Testis (tissue), 3 donors: Measurements from ENCODE around the gene TOMM7. TPM values are rescaled to one million over a fixed set of nuclear protein-coding genes. Genes with fewer than 3 reads are reported as not detected.
"Not testable (repeated sequence)": the region's sequence is repeated elsewhere in the genome, so short reads cannot be mapped to it uniquely, and the experiment has no call there.

Experiments
- DNase-seq: peaks from one replicate; pipeline ENCODE4 v3.0.0-alpha.2; 2019
- H3K27ac ChIP-seq, 2 donors: fragments of 200-600 bp; sonication (generic); one replicate each; pipeline ENCODE4 v1.5.1; 2019
- H3K27me3 ChIP-seq: fragments of 200-600 bp; sonication (generic); one replicate; pipeline ENCODE4 v1.5.1; 2019
- H3K36me3 ChIP-seq: fragments of 200-600 bp; sonication (generic); one replicate; pipeline ENCODE4 v1.5.1; 2017; ENCODE audit warnings: low read depth; ENCODE audit errors: missing control alignments
- H3K4me1 ChIP-seq: fragments of 200-600 bp; sonication (generic); one replicate; pipeline ENCODE4 v1.5.1; 2019
- H3K4me3 ChIP-seq, 2 donors: fragments of 200-600 bp; sonication (generic); one replicate each; pipeline ENCODE4 v1.5.1; 2017 to 2019
- H3K9me3 ChIP-seq: fragments of 200-600 bp; sonication (generic); one replicate; pipeline ENCODE4 v1.5.1; 2017
- POLR2A ChIP-seq: fragments of 450-650 bp; IDR thresholded peaks from one replicate; pipeline ENCODE4 v1.6.1; 2017; ENCODE audit warnings: antibody characterized with exemption, mild to moderate bottlenecking, moderate library complexity
- WGBS, 2 donors: methylation state at CpG; one replicate each; pipeline ENCODE4 v1.1.5; 2018; 5-methylcytosine and 5-hydroxymethylcytosine counted together
- intact Hi-C: fragments of 100-400 bp; cut with DNase I; formaldehyde crosslinking; loops from one replicate; pipeline ENCODE4 v1.15.1; 2023; ENCODE audit warnings: low total_unique reads
- polyA plus RNA-seq: library from polyadenylated mRNA; stranded (reverse); fragments of 350-450 nt; fragmentation: Illumina TruSeq; extraction: RNeasy Lipid Tissue Mini Kit (QIAGEN cat#74804); gene quantifications from one replicate; pipeline ENCODE4 v1.2.3, GENCODE V29; 2014; ENCODE audit warnings: low read depth, low replicate concordance; ENCODE audit not compliant: insufficient read depth
- total RNA-seq, 2 donors: library from RNA; depleted of rRNA; stranded (reverse); fragments of >200 nt; gene quantifications; one replicate each; pipeline ENCODE4 v1.2.3, GENCODE V29; 2016
- TF ChIP-seq, protein P1 (sequence below), 3 experiments: fragments of 450-650 bp in 2 of 3; fragments of 200-600 bp in 1 of 3; sonication (generic) in 1 of 3; IDR thresholded peaks; one replicate each; pipeline ENCODE4 v1.5.1; 2016 to 2019; ENCODE audit warnings: antibody characterized with exemption in 3 of 3, mild to moderate bottlenecking in 2 of 3, moderate library complexity in 1 of 3

Gene TOMM7
- total and polyA plus RNA-seq, 3 donors from 2014 or later: 87.7 to 499 (median 141) TPM

DNA sequence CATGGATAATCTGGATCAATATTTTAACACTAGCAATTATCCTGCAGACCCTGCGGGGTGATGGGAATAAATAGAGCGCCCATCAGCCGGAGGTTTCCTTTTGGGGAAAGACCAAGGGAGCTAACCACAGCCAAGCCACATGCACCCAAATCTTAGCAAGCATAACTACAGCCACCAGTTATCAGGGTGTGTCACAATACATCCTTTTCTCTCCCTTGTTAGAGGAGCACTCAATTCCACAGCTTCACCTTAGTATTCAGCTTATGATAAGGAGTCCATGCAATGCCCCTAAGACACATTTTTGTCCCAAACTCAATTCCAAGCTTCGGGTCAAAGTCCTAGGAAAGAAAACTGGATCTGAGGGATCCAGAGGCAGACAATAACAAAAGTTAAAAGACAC is 15.9 kb downstream of the TOMM7 start:
- Histone ChIP-seq H3K9me3 (no peaks in the 10 kb centered on the region), H3K4me1 (no peaks in the 10 kb centered on the region), H3K4me3 (no peak overlapping the region), H3K27ac (no peak overlapping the region), H3K36me3 (no peaks in the 10 kb centered on the region), H3K27me3 (no peaks in the 10 kb centered on the region)
- TF ChIP-seq POLR2A: no peak
- TF ChIP-seq, protein P1, sequence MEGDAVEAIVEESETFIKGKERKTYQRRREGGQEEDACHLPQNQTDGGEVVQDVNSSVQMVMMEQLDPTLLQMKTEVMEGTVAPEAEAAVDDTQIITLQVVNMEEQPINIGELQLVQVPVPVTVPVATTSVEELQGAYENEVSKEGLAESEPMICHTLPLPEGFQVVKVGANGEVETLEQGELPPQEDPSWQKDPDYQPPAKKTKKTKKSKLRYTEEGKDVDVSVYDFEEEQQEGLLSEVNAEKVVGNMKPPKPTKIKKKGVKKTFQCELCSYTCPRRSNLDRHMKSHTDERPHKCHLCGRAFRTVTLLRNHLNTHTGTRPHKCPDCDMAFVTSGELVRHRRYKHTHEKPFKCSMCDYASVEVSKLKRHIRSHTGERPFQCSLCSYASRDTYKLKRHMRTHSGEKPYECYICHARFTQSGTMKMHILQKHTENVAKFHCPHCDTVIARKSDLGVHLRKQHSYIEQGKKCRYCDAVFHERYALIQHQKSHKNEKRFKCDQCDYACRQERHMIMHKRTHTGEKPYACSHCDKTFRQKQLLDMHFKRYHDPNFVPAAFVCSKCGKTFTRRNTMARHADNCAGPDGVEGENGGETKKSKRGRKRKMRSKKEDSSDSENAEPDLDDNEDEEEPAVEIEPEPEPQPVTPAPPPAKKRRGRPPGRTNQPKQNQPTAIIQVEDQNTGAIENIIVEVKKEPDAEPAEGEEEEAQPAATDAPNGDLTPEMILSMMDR (IDR thresholded peaks at IDR 0.05): no peak
- DNase-seq: no peak
- 91 to 94% methylated on average over 4 of the region's 4 CpGs for WGBS, 2 donors
- intact Hi-C loops: no loop called here

DNA sequence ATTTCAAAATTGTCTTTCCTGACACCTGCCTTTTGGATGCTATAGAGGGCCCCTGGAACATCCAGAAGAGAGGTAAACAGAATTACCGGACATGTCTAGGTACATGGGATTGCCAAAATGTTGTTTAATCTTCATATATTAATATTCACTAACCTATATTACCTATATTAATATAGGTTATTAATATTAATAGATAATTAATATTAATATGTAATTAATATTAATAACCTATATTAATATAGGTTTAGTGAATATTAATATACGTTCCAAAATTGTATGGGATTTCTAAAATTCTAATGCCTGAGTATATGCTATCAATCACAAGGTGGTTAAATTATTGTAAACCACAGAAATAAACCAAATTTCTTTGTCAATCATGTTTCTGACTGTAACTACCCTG is 17.4 kb downstream of the TOMM7 start:
- Histone ChIP-seq H3K4me3 (no peak overlapping the region), H3K4me1 (no peaks in the 10 kb centered on the region), H3K9me3 (no peaks in the 10 kb centered on the region), H3K27me3 (no peaks in the 10 kb centered on the region), H3K27ac (no peak overlapping the region), H3K36me3 (no peaks in the 10 kb centered on the region)
- TF ChIP-seq POLR2A: no peak
- TF ChIP-seq, protein P1 (IDR thresholded peaks at IDR 0.05): no peak
- intact Hi-C loops: no loop called here
- 88 to 89% methylated on average over 2 of the region's 2 CpGs for WGBS, 2 donors
- DNase-seq: no peak

DNA sequence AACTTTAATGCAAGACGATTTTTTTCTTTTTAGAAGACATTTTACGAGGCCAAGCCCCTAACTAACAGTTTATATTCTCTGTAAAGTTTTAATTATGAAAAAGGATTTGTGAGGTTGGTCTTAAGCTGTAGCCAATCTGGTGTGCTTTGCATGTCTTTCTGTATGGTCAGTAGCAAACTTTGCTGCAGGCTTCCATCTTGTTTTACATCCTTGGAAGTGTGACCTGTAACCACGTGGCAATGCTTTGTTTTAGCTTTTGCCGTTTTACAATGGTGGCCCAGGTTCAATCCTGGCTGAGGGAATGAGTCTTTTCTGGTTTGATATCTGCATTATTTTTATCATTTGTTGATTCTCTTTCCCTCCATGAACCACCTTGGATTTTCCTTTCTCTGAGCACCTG is 19.8 kb downstream of the TOMM7 start:
- H3K4me3 ChIP-seq, H3K27ac ChIP-seq, H3K27me3 ChIP-seq, H3K36me3 ChIP-seq, intact Hi-C loops, DNase-seq, H3K9me3 ChIP-seq, H3K4me1 ChIP-seq: not testable (repeated sequence)
- WGBS, 2 donors: 74 to 84% methylated on average over 4 of the region's 4 CpGs

DNA sequence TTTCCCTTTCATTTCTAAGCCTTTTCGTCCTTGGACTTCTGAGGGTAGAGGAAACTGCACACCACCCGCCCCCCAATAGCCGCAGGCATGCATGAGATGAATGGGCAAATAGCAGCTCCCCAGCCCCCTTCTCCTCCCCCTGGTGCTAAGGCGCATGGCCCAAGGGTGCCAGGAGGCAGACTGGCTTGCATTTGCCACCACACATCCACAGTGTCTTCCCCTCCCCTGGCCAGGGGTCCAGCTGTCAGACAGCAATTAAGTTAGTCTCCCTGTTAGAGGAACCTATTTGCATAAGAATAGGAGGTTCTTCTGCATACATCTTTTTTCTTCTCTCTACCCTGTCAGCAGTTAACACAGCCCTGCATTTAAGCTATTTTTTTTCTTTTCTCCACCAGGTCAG is 20.2 kb downstream of the TOMM7 start:
- H3K36me3 ChIP-seq: no peaks in the 10 kb centered on the region
- intact Hi-C loops: no loop called here
- H3K27ac ChIP-seq: no peak overlapping the region
- no peaks in the 10 kb centered on the region for H3K4me1 ChIP-seq
- no peak overlapping the region for H3K4me3 ChIP-seq
- whole genome bisulfite sequencing, 2 donors: 93% methylated on average over 4 of the region's 4 CpGs
- H3K27me3 ChIP-seq: no peaks in the 10 kb centered on the region
- H3K9me3 ChIP-seq: no peaks in the 10 kb centered on the region
- no peak for DNase-seq
- TF ChIP-seq POLR2A: no peak
- TF ChIP-seq, protein P1 (IDR thresholded peaks at IDR 0.05): no peak

DNA sequence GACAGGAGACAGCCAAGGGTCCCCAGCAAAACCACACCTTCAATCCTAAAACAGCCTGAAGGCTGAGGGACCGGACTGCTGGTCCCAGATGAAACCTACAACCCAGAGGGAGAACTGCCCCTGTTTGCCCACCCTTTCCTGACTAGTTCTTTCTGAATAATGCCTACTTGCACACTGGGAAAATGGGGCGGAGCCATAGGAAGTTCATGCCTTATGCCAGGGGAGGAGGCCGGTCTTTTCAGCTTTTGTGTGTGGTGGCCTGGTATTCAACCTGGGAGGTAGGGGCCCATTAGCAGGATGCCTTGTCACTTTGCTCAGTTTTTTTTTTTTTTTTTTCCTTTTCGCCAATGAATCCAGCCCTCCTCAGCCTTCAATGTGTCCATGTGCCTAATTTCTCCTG is 20.7 kb downstream of the TOMM7 start:
- intact Hi-C loops: no loop called here

More for the DNA sequence above, 20.7 kb downstream of the TOMM7 start:
- no peaks in the 10 kb centered on the region for H3K9me3 ChIP-seq
- H3K4me3 ChIP-seq: no peak overlapping the region
- 82 to 84% methylated on average over 4 of the region's 4 CpGs for WGBS, 2 donors
- H3K36me3 ChIP-seq: no peaks in the 10 kb centered on the region
- TF ChIP-seq, protein P1 (IDR thresholded peaks at IDR 0.05): no peak
- no peak for TF ChIP-seq POLR2A
- H3K27ac ChIP-seq: no peak overlapping the region
- no peaks in the 10 kb centered on the region for H3K27me3 ChIP-seq
- DNase-seq: no peak
- no peaks in the 10 kb centered on the region for H3K4me1 ChIP-seq
